ENCODE results near the gene PSTK. TPM values are rescaled to one million over a fixed set of nuclear protein-coding genes. Genes with fewer than 3 reads are reported as not detected.

PSTK gene
- total and polyA plus RNA-seq, 10 of the 15 experiments (the other 5 are each of a cell fraction or from before 2014, with no cell fraction given), result 1.8 to 7.1 (median 3.4) TPM

DNA sequence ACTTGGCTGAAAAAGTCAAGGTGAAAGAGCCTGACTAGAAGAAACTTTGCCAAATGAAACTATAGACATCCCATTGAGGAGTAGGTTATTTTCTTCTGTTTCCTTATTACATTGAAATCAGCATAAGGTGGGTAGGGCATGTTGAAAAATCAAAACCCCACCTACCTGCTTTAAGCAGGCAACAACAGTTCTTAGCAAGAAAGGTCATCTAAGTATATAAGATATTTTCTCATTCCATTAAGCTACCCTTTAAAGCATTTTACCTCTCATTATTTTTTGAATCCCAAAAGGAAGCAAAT is 59.4 kb downstream of the PSTK start (continued):
- no peak for TF ChIP-seq CEBPZ (IDR thresholded peaks at IDR 0.05; ENCODE audit: low read depth, low read length)
- TF ChIP-seq BMI1 (IDR thresholded peaks at IDR 0.05; ENCODE audit: borderline replicate concordance), result no peak

Other genes with a start within 250 kb of the PSTK start
Only the 7 nearest of the 9 such genes appear.
- gene CUZD1, start 134.5 kb upstream of the PSTK start, total RNA-seq (2014; rRNA removed), result 1.6 and 1.9 TPM in 2 replicates
- 1.2 and 1.4 TPM in 2 replicates for gene CUZD1, start 134.5 kb upstream of the PSTK start, total RNA-seq (2014; rRNA removed; fragmentation: Illumina TruSeq; extraction: Trizol)
- gene CUZD1, start 134.5 kb upstream of the PSTK start, total RNA-seq (2021), result 1.3 and 1.7 TPM in 2 replicates
- gene CUZD1, start 134.5 kb upstream of the PSTK start, polyA plus RNA-seq (2011; rRNA removed), result 2.3 and 2.5 TPM in 2 replicates
- 1.8 and 1.9 TPM in 2 replicates for gene CUZD1, start 134.5 kb upstream of the PSTK start, polyA plus RNA-seq (2014; fragmentation: Illumina TruSeq; extraction: Trizol)
- under 1 TPM; 0.66 to 0.68 TPM for gene CUZD1, start 134.5 kb upstream of the PSTK start, polyA plus RNA-seq (2014; fragmentation: Nextera tagmentation; extraction: Ambion mirVana)
- gene CUZD1, start 134.5 kb upstream of the PSTK start, polyA plus RNA-seq (2014; rRNA removed), result 1.5 TPM in 2 replicates
- under 1 TPM; 0.67 to 0.78 TPM for gene CUZD1, start 134.5 kb upstream of the PSTK start, polyA plus RNA-seq (2016; fragmentation: Nextera tagmentation; extraction: Ambion mirVana)
- 7.2 and 8.6 TPM in 2 replicates for gene FAM24B, start 100.8 kb upstream of the PSTK start, total RNA-seq (2014; rRNA removed)
- gene FAM24B, start 100.8 kb upstream of the PSTK start, total RNA-seq (2014; rRNA removed; fragmentation: Illumina TruSeq; extraction: Trizol), result 6.1 and 6.2 TPM in 2 replicates
- 4.6 and 6.8 TPM in 2 replicates for gene FAM24B, start 100.8 kb upstream of the PSTK start, total RNA-seq (2021)
- 7.9 and 8.5 TPM in 2 replicates for gene FAM24B, start 100.8 kb upstream of the PSTK start, polyA plus RNA-seq (2011; rRNA removed)
- gene FAM24B, start 100.8 kb upstream of the PSTK start, polyA plus RNA-seq (2014; fragmentation: Illumina TruSeq; extraction: Trizol), result 4.3 and 7.3 TPM in 2 replicates
- gene FAM24B, start 100.8 kb upstream of the PSTK start, polyA plus RNA-seq (2014; fragmentation: Nextera tagmentation; extraction: Ambion mirVana), result 10 to 100 TPM; 13.3 to 15.3 TPM
- gene FAM24B, start 100.8 kb upstream of the PSTK start, polyA plus RNA-seq (2014; rRNA removed), result 11.6 and 12.3 TPM in 2 replicates
- gene FAM24B, start 100.8 kb upstream of the PSTK start, polyA plus RNA-seq (2016; fragmentation: Nextera tagmentation; extraction: Ambion mirVana), result 1 to 10 TPM; 4.8 to 6.6 TPM
- not detected in 2 replicates for gene FAM24A, start 69.8 kb upstream of the PSTK start, total RNA-seq (2014; rRNA removed)
- gene FAM24A, start 69.8 kb upstream of the PSTK start, total RNA-seq (2014; rRNA removed; fragmentation: Illumina TruSeq; extraction: Trizol), result not detected in 2 replicates
- not detected in 2 replicates for gene FAM24A, start 69.8 kb upstream of the PSTK start, total RNA-seq (2021)
- gene FAM24A, start 69.8 kb upstream of the PSTK start, polyA plus RNA-seq (2011; rRNA removed), result not detected in 2 replicates
- not detected in 2 replicates for gene FAM24A, start 69.8 kb upstream of the PSTK start, polyA plus RNA-seq (2014; fragmentation: Illumina TruSeq; extraction: Trizol)
- not detected for gene FAM24A, start 69.8 kb upstream of the PSTK start, polyA plus RNA-seq (2014; fragmentation: Nextera tagmentation; extraction: Ambion mirVana)
- not detected in 2 replicates for gene FAM24A, start 69.8 kb upstream of the PSTK start, polyA plus RNA-seq (2014; rRNA removed)
- not detected for gene FAM24A, start 69.8 kb upstream of the PSTK start, polyA plus RNA-seq (2016; fragmentation: Nextera tagmentation; extraction: Ambion mirVana)
- 7.9 and 9.9 TPM in 2 replicates for gene C10orf88, start 26.2 kb upstream of the PSTK start, total RNA-seq (2014; rRNA removed)
- gene C10orf88, start 26.2 kb upstream of the PSTK start, total RNA-seq (2014; rRNA removed; fragmentation: Illumina TruSeq; extraction: Trizol), result 9.1 and 10.7 TPM in 2 replicates
- 6.8 and 10.9 TPM in 2 replicates for gene C10orf88, start 26.2 kb upstream of the PSTK start, total RNA-seq (2021)
- gene C10orf88, start 26.2 kb upstream of the PSTK start, polyA plus RNA-seq (2011; rRNA removed), result 9.1 and 12.3 TPM in 2 replicates
- gene C10orf88, start 26.2 kb upstream of the PSTK start, polyA plus RNA-seq (2014; fragmentation: Illumina TruSeq; extraction: Trizol), result 11.3 and 12.5 TPM in 2 replicates
- gene C10orf88, start 26.2 kb upstream of the PSTK start, polyA plus RNA-seq (2014; fragmentation: Nextera tagmentation; extraction: Ambion mirVana), result 1 to 10 TPM; 4.7 to 4.8 TPM
- gene C10orf88, start 26.2 kb upstream of the PSTK start, polyA plus RNA-seq (2014; rRNA removed), result 7.5 and 7.7 TPM in 2 replicates
- gene C10orf88, start 26.2 kb upstream of the PSTK start, polyA plus RNA-seq (2016; fragmentation: Nextera tagmentation; extraction: Ambion mirVana), result 10 to 100 TPM; 10.2 to 12.0 TPM
- gene IKZF5, start 28.4 kb downstream of the PSTK start, total RNA-seq (2014; rRNA removed), result 5.3 TPM in 2 replicates
- gene IKZF5, start 28.4 kb downstream of the PSTK start, total RNA-seq (2014; rRNA removed; fragmentation: Illumina TruSeq; extraction: Trizol), result 6.5 and 7.3 TPM in 2 replicates
- gene IKZF5, start 28.4 kb downstream of the PSTK start, total RNA-seq (2021), result 13.7 and 16.1 TPM in 2 replicates
- 12.5 and 15.6 TPM in 2 replicates for gene IKZF5, start 28.4 kb downstream of the PSTK start, polyA plus RNA-seq (2011; rRNA removed)
- gene IKZF5, start 28.4 kb downstream of the PSTK start, polyA plus RNA-seq (2014; fragmentation: Illumina TruSeq; extraction: Trizol), result 15.6 and 18.6 TPM in 2 replicates
- gene IKZF5, start 28.4 kb downstream of the PSTK start, polyA plus RNA-seq (2014; fragmentation: Nextera tagmentation; extraction: Ambion mirVana), result 10 to 100 TPM in 1 of 2 experiments, 1 to 10 TPM in 1; 6.8 to 11.2 TPM
- gene IKZF5, start 28.4 kb downstream of the PSTK start, polyA plus RNA-seq (2014; rRNA removed), result 7.4 and 11.2 TPM in 2 replicates
- gene IKZF5, start 28.4 kb downstream of the PSTK start, polyA plus RNA-seq (2016; fragmentation: Nextera tagmentation; extraction: Ambion mirVana), result 10 to 100 TPM; 20.5 to 23.2 TPM
- 10.8 and 13.5 TPM in 2 replicates for gene ACADSB, start 28.6 kb downstream of the PSTK start, total RNA-seq (2014; rRNA removed)
- 12.1 and 12.2 TPM in 2 replicates for gene ACADSB, start 28.6 kb downstream of the PSTK start, total RNA-seq (2014; rRNA removed; fragmentation: Illumina TruSeq; extraction: Trizol)
- 23.5 and 24.0 TPM in 2 replicates for gene ACADSB, start 28.6 kb downstream of the PSTK start, total RNA-seq (2021)
- 18.8 and 33.7 TPM in 2 replicates for gene ACADSB, start 28.6 kb downstream of the PSTK start, polyA plus RNA-seq (2011; rRNA removed)
- gene ACADSB, start 28.6 kb downstream of the PSTK start, polyA plus RNA-seq (2014; fragmentation: Illumina TruSeq; extraction: Trizol), result 18.9 and 25.9 TPM in 2 replicates
- gene ACADSB, start 28.6 kb downstream of the PSTK start, polyA plus RNA-seq (2014; fragmentation: Nextera tagmentation; extraction: Ambion mirVana), result 10 to 100 TPM; 10.9 to 11.3 TPM
- gene ACADSB, start 28.6 kb downstream of the PSTK start, polyA plus RNA-seq (2014; rRNA removed), result 10.8 and 14.1 TPM in 2 replicates
- gene ACADSB, start 28.6 kb downstream of the PSTK start, polyA plus RNA-seq (2016; fragmentation: Nextera tagmentation; extraction: Ambion mirVana), result 10 to 100 TPM; 15.9 to 17.4 TPM
- 29.6 and 32.8 TPM in 2 replicates for gene HMX3, start 155.6 kb downstream of the PSTK start, total RNA-seq (2014; rRNA removed)
- gene HMX3, start 155.6 kb downstream of the PSTK start, total RNA-seq (2014; rRNA removed; fragmentation: Illumina TruSeq; extraction: Trizol), result 3.5 and 4.8 TPM in 2 replicates
- 54.6 and 60.5 TPM in 2 replicates for gene HMX3, start 155.6 kb downstream of the PSTK start, total RNA-seq (2021)
- gene HMX3, start 155.6 kb downstream of the PSTK start, polyA plus RNA-seq (2011; rRNA removed), result 0.19 and 0.65 TPM in 2 replicates
- gene HMX3, start 155.6 kb downstream of the PSTK start, polyA plus RNA-seq (2014; fragmentation: Illumina TruSeq; extraction: Trizol), result 0.27 and 0.63 TPM in 2 replicates
- not detected for gene HMX3, start 155.6 kb downstream of the PSTK start, polyA plus RNA-seq (2014; fragmentation: Nextera tagmentation; extraction: Ambion mirVana)
- gene HMX3, start 155.6 kb downstream of the PSTK start, polyA plus RNA-seq (2014; rRNA removed), result 34.3 and 38.6 TPM in 2 replicates
- 10 to 100 TPM; 14.0 to 16.6 TPM for gene HMX3, start 155.6 kb downstream of the PSTK start, polyA plus RNA-seq (2016; fragmentation: Nextera tagmentation; extraction: Ambion mirVana)

Measured in GM12878 (cell line).